Loucy (cell line): ENCODE measurements around the gene ZNF417.

ENCODE experiments used
- CTCF ChIP-seq: fragments of 200-600 bp; sonication (generic); conservative IDR thresholded peaks from 2 replicates; pipeline ENCODE4 v1.5.1; 2014; ENCODE audit warnings: mild to moderate bottlenecking, antibody characterized with exemption, low read length
- EZH2phosphoT487 ChIP-seq: fragments of 200-600 bp; IDR thresholded peaks from 2 replicates; pipeline ENCODE4 v1.6.1; 2018; ENCODE audit warnings: antibody characterized with exemption, mild to moderate bottlenecking, moderate library complexity, borderline replicate concordance

GRCh38 chr19:57887195-57887941, 29.0 kb downstream of the ZNF417 start:
- TF ChIP-seq CTCF (no peak), EZH2phosphoT487 (no peak)
